Activated T-cell treated with anti-CD3 and anti-CD28 coated beads for 4 hours (primary cell): ENCODE measurements around the gene ARMC7.
A peak's percentile ranks its signal among the peaks of the same experiment; 100 is the strongest.

ENCODE experiments used
- DNase-seq: peaks from one replicate; pipeline ENCODE4 v3.0.0-alpha.2; 2020

The ARMC7 gene

GRCh38 chr17:75078284-75079022 lies 31.3 kb upstream of the ARMC7 start:
- DNase-seq: no peak

- DNase-seq: no peak
These were observed 30.8 kb upstream of the ARMC7 start for GRCh38 chr17:75079023-75079373.

GRCh38 chr17:75081611-75082540 lies 27.9 kb upstream of the ARMC7 start:
- DNase-seq: no peak

GRCh38 chr17:75082683-75083082 lies 27.1 kb upstream of the ARMC7 start:
- no peak for DNase-seq

- DNase-seq: no peak
These were observed 25.6 kb upstream of the ARMC7 start for GRCh38 chr17:75084039-75084660.

GRCh38 chr17:75086496-75087181 lies 23.1 kb upstream of the ARMC7 start:
- DNase-seq: no peak

- no peak for DNase-seq
These were observed 22.6 kb upstream of the ARMC7 start for GRCh38 chr17:75087182-75087557.

- DNase-seq: peak; percentile 17
These were observed 22.0 kb upstream of the ARMC7 start, which contains the start of gene SLC16A5 for GRCh38 chr17:75087558-75088453. Gene SLC16A5 (plus strand): TSS chr17:75087954. CDS start chr17:75093637, 5,683 bp downstream.

GRCh38 chr17:75088465-75089417 lies 21.0 kb upstream of the ARMC7 start:
- DNase-seq: no peak

- no peak for DNase-seq
These were observed 18.6 kb upstream of the ARMC7 start for GRCh38 chr17:75090871-75091854.

- no peak for DNase-seq
These were observed 17.9 kb upstream of the ARMC7 start for GRCh38 chr17:75091855-75092327.

- no peak for DNase-seq
These were observed 16.1 kb upstream of the ARMC7 start for GRCh38 chr17:75093548-75094158.

- no peak for DNase-seq
These were observed 14.8 kb upstream of the ARMC7 start for GRCh38 chr17:75094871-75095399.

- no peak for DNase-seq
These were observed 13.6 kb upstream of the ARMC7 start for GRCh38 chr17:75096082-75096625.

- no peak for DNase-seq
These were observed 11.9 kb upstream of the ARMC7 start for GRCh38 chr17:75097865-75098264.

- DNase-seq: no peak
These were observed 10.9 kb upstream of the ARMC7 start for GRCh38 chr17:75098861-75099260.

- no peak for DNase-seq
These were observed 9.7 kb upstream of the ARMC7 start for GRCh38 chr17:75099881-75100595.
